HEK293 (cell line): ENCODE results near the gene ICOS.

Experiments used
- CTCF ChIA-PET: fragments of 350-600 bp; formaldehyde crosslinking; extraction: SDS; loops from one replicate; lab custom pipeline; 2021; ENCODE audit warnings: antibody characterized with exemption; lab: Yijun Ruan, JAX
- POLR2A ChIA-PET: fragments of 300-600 bp; formaldehyde crosslinking; extraction: SDS; loops from one replicate; lab custom pipeline; 2020; ENCODE audit warnings: antibody characterized with exemption, inconsistent platforms; lab: Yijun Ruan, JAX
- H3K27ac ChIP-seq: fragments of 200-500 bp; sonication (Bioruptor generic); 2 replicates; pipeline ENCODE4 v1.5.1; 2014; ENCODE audit warnings: low read depth, low read length, control low read depth, inconsistent platforms; ENCODE audit errors: extremely low read depth
- H3K36me3 ChIP-seq, 2 experiments: fragments of 200-500 bp in 1 of 2; sonication (Bioruptor generic) in 1 of 2; 1 replicate in 1 of 2; 2 replicates in 1 of 2; pipeline ENCODE4 v1.5.1; 2014 to 2017; ENCODE audit warnings: inconsistent platforms in 2 of 2, low read length in 2 of 2; ENCODE audit not compliant: control insufficient read depth in 2 of 2, insufficient read depth in 1 of 2
- H3K4me1 ChIP-seq: fragments of 200-500 bp; sonication (Bioruptor generic); 2 replicates; pipeline ENCODE4 v1.5.1; 2014; ENCODE audit warnings: mild to moderate bottlenecking, low read length, inconsistent platforms; ENCODE audit not compliant: control insufficient read depth, insufficient read depth
- H3K4me3 ChIP-seq: 2 replicates; pipeline ENCODE4 v1.5.1; 2011; ENCODE audit warnings: low read depth, mild to moderate bottlenecking, control low read depth, low read length, moderate library complexity
- H3K9me3 ChIP-seq: fragments of 200-500 bp; sonication (Bioruptor generic); 2 replicates; pipeline ENCODE4 v1.5.1; 2014; ENCODE audit warnings: low read depth, low read length, inconsistent platforms; ENCODE audit not compliant: control insufficient read depth, insufficient read depth
- HIC1 ChIP-seq: fragments of 450-650 bp; formaldehyde crosslinking; IDR thresholded peaks from 2 replicates; pipeline ENCODE4 v1.5.1; 2016; ENCODE audit warnings: missing biosample characterization, missing genetic modification characterization
- ZFHX2 ChIP-seq: fragments of 450-650 bp; formaldehyde crosslinking; conservative IDR thresholded peaks from 2 replicates; pipeline ENCODE4 v1.5.1; 2016; ENCODE audit warnings: missing biosample characterization, missing genetic modification characterization
- ZNF449 ChIP-seq: fragments of 450-650 bp; formaldehyde crosslinking; IDR thresholded peaks from 2 replicates; pipeline ENCODE4 v1.5.1; 2017; ENCODE audit warnings: missing biosample characterization, mild to moderate bottlenecking, missing genetic modification characterization, moderate library complexity
- ZNF514 ChIP-seq: fragments of 450-650 bp; formaldehyde crosslinking; IDR thresholded peaks from 2 replicates; pipeline ENCODE4 v1.5.1; 2016; ENCODE audit warnings: missing biosample characterization, missing genetic modification characterization
- ZNF521 ChIP-seq: fragments of 450-650 bp; formaldehyde crosslinking; IDR thresholded peaks from 2 replicates; pipeline ENCODE4 v1.5.1; 2017; ENCODE audit warnings: missing biosample characterization, mild to moderate bottlenecking, missing genetic modification characterization
- ZNF529 ChIP-seq: fragments of 450-650 bp; formaldehyde crosslinking; IDR thresholded peaks from 2 replicates; pipeline ENCODE4 v1.5.1; 2017; ENCODE audit warnings: missing genetic modification characterization, missing biosample characterization; ENCODE audit not compliant: insufficient replicate concordance
- ZNF560 ChIP-seq: fragments of 450-650 bp; formaldehyde crosslinking; IDR thresholded peaks from 2 replicates; pipeline ENCODE4 v1.5.1; 2017; ENCODE audit warnings: missing biosample characterization, missing genetic modification characterization, borderline replicate concordance
- ZNF707 ChIP-seq: fragments of 450-650 bp; formaldehyde crosslinking; IDR thresholded peaks from 2 replicates; pipeline ENCODE4 v1.5.1; 2016; ENCODE audit warnings: missing biosample characterization, missing genetic modification characterization
- ZNF76 ChIP-seq: fragments of 450-650 bp; formaldehyde crosslinking; IDR thresholded peaks from 2 replicates; pipeline ENCODE4; 2016; ENCODE audit warnings: low read depth, missing biosample characterization, missing genetic modification characterization, borderline replicate concordance
- ZNF792 ChIP-seq: fragments of 450-650 bp; formaldehyde crosslinking; IDR thresholded peaks from 2 replicates; pipeline ENCODE4 v1.5.1; 2016; ENCODE audit warnings: missing biosample characterization, missing genetic modification characterization
- TF ChIP-seq, protein P1 (sequence below): fragments of 450-650 bp; formaldehyde crosslinking; IDR thresholded peaks from 2 replicates; pipeline ENCODE4 v1.5.1; 2016; ENCODE audit warnings: missing biosample characterization, missing genetic modification characterization
- TF ChIP-seq, protein P2 (sequence below): fragments of 450-650 bp; formaldehyde crosslinking; IDR thresholded peaks from 2 replicates; pipeline ENCODE4 v1.5.1; 2016; ENCODE audit warnings: missing biosample characterization, missing genetic modification characterization
- TF ChIP-seq, protein P3 (sequence below): fragments of 450-650 bp; formaldehyde crosslinking; IDR thresholded peaks from 2 replicates; pipeline ENCODE4 v1.5.1; 2016; ENCODE audit warnings: missing biosample characterization, missing genetic modification characterization
- TF ChIP-seq, protein P4 (sequence below): fragments of 450-650 bp; formaldehyde crosslinking; IDR thresholded peaks from 2 replicates; pipeline ENCODE4 v1.5.1; 2016; ENCODE audit warnings: missing biosample characterization, missing genetic modification characterization

ICOS gene

GRCh38 chr2:203992509-203992908 is 55.9 kb downstream of the ICOS start:
- no peak overlapping the region for H3K4me3 ChIP-seq
- H3K4me1 ChIP-seq: no peaks in the 10 kb centered on the region
- H3K36me3 ChIP-seq: no peaks in the 10 kb centered on the region
- ChIA-PET CTCF (no interaction called here), POLR2A (no interaction called here)
- no peak overlapping the region for H3K27ac ChIP-seq
- TF ChIP-seq ZNF76 (tag by site-specific recombination) (no peak), ZNF449 (tag by site-specific recombination) (no peak), ZNF514 (tag by site-specific recombination) (no peak), ZNF707 (tag by site-specific recombination) (no peak), ZNF521 (tag by site-specific recombination) (no peak), ZNF560 (tag by site-specific recombination) (no peak), ZNF792 (tag by site-specific recombination) (no peak), ZFHX2 (tag by site-specific recombination) (no peak), ZNF529 (no peak), HIC1 (tag by site-specific recombination) (no peak)
- TF ChIP-seq, protein P1, sequence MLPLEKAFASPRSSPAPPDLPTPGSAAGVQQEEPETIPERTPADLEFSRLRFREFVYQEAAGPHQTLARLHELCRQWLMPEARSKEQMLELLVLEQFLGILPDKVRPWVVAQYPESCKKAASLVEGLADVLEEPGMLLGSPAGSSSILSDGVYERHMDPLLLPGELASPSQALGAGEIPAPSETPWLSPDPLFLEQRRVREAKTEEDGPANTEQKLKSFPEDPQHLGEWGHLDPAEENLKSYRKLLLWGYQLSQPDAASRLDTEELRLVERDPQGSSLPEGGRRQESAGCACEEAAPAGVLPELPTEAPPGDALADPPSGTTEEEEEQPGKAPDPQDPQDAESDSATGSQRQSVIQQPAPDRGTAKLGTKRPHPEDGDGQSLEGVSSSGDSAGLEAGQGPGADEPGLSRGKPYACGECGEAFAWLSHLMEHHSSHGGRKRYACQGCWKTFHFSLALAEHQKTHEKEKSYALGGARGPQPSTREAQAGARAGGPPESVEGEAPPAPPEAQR (tag by site-specific recombination): no peak
- TF ChIP-seq, protein P2, sequence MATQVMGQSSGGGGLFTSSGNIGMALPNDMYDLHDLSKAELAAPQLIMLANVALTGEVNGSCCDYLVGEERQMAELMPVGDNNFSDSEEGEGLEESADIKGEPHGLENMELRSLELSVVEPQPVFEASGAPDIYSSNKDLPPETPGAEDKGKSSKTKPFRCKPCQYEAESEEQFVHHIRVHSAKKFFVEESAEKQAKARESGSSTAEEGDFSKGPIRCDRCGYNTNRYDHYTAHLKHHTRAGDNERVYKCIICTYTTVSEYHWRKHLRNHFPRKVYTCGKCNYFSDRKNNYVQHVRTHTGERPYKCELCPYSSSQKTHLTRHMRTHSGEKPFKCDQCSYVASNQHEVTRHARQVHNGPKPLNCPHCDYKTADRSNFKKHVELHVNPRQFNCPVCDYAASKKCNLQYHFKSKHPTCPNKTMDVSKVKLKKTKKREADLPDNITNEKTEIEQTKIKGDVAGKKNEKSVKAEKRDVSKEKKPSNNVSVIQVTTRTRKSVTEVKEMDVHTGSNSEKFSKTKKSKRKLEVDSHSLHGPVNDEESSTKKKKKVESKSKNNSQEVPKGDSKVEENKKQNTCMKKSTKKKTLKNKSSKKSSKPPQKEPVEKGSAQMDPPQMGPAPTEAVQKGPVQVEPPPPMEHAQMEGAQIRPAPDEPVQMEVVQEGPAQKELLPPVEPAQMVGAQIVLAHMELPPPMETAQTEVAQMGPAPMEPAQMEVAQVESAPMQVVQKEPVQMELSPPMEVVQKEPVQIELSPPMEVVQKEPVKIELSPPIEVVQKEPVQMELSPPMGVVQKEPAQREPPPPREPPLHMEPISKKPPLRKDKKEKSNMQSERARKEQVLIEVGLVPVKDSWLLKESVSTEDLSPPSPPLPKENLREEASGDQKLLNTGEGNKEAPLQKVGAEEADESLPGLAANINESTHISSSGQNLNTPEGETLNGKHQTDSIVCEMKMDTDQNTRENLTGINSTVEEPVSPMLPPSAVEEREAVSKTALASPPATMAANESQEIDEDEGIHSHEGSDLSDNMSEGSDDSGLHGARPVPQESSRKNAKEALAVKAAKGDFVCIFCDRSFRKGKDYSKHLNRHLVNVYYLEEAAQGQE: no peak
- TF ChIP-seq, protein P3, sequence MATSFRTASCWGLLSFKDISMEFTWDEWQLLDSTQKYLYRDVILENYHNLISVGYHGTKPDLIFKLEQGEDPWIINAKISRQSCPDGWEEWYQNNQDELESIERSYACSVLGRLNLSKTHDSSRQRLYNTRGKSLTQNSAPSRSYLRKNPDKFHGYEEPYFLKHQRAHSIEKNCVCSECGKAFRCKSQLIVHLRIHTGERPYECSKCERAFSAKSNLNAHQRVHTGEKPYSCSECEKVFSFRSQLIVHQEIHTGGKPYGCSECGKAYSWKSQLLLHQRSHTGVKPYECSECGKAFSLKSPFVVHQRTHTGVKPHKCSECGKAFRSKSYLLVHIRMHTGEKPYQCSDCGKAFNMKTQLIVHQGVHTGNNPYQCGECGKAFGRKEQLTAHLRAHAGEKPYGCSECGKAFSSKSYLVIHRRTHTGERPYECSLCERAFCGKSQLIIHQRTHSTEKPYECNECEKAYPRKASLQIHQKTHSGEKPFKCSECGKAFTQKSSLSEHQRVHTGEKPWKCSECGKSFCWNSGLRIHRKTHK (tag by site-specific recombination): no peak
- TF ChIP-seq, protein P4, sequence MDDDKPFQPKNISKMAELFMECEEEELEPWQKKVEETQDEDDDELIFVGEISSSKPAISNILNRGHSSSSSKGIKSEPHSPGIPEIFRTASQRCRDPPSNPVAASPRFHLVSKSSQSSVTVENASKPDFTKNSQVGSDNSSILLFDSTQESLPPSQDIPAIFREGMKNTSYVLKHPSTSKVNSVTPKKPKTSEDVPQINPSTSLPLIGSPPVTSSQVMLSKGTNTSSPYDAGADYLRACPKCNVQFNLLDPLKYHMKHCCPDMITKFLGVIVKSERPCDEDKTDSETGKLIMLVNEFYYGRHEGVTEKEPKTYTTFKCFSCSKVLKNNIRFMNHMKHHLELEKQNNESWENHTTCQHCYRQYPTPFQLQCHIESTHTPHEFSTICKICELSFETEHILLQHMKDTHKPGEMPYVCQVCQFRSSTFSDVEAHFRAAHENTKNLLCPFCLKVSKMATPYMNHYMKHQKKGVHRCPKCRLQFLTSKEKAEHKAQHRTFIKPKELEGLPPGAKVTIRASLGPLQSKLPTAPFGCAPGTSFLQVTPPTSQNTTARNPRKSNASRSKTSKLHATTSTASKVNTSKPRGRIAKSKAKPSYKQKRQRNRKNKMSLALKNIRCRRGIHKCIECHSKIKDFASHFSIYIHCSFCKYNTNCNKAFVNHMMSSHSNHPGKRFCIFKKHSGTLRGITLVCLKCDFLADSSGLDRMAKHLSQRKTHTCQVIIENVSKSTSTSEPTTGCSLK (tag by site-specific recombination): no peak
- no peaks in the 10 kb centered on the region for H3K9me3 ChIP-seq
